ENCODE data around the gene GRM7.

- TF ChIP-seq EZH2 (IDR thresholded peaks at IDR 0.05; ENCODE audit: borderline replicate concordance, low read depth, low read length, poor library complexity, severe bottlenecking), result no peak
- no peak for TF ChIP-seq CTCF (conservative IDR thresholded peaks at IDR 0.05; ENCODE audit: low read depth, low read length)
Observed at GRCh38 chr3:7272203-7272602, 411.3 kb downstream of the GRM7 start.

Data from A673 (cell line).